Neuronal stem cell (in vitro differentiated cells): ENCODE measurements around the gene TTC13.

Experiments used
- DNase-seq: peaks from one replicate; pipeline ENCODE4 v3.0.0-alpha.2; 2013; ENCODE audit warnings: low spot score
- H2AFZ ChIP-seq: one replicate; pipeline ENCODE4 v1.6.1; 2013; ENCODE audit warnings: mild to moderate bottlenecking, low read length, inconsistent platforms
- H2AK5ac ChIP-seq: 2 replicates; pipeline ENCODE4 v1.6.1; 2013; ENCODE audit warnings: low read depth, mild to moderate bottlenecking, inconsistent platforms, low read length, moderate library complexity, mixed read lengths
- H2BK120ac ChIP-seq: 2 replicates; pipeline ENCODE4 v1.6.1; 2013; ENCODE audit warnings: low read depth, mild to moderate bottlenecking, inconsistent platforms, low read length, moderate library complexity, mixed read lengths
- H2BK12ac ChIP-seq: one replicate; pipeline ENCODE4 v1.6.1; 2013; ENCODE audit warnings: low read length, inconsistent platforms
- H2BK15ac ChIP-seq: 2 replicates; pipeline ENCODE4 v1.6.1; 2013; ENCODE audit warnings: mild to moderate bottlenecking, low read length, inconsistent platforms, mixed read lengths
- H2BK5ac ChIP-seq: one replicate; pipeline ENCODE4 v1.6.1; 2013; ENCODE audit warnings: inconsistent platforms, mild to moderate bottlenecking, low read length, moderate library complexity
- H3K14ac ChIP-seq: one replicate; pipeline ENCODE4 v1.6.1; 2013; ENCODE audit warnings: low read length, inconsistent platforms
- H3K18ac ChIP-seq: 2 replicates; pipeline ENCODE4 v1.6.1; 2013; ENCODE audit warnings: low read length, inconsistent platforms
- H3K23ac ChIP-seq: 2 replicates; pipeline ENCODE4 v1.6.1; 2013; ENCODE audit warnings: low read depth, mild to moderate bottlenecking, mixed read lengths, low read length, inconsistent platforms; ENCODE audit not compliant: poor library complexity
- H3K27ac ChIP-seq: replicated peaks from 3 replicates; pipeline ENCODE4 v1.5.1; 2013; ENCODE audit warnings: low read length, inconsistent platforms
- H3K27me3 ChIP-seq, 3 experiments: 2 replicates each; pipeline ENCODE4 v1.6.1; 2013; ENCODE audit warnings: low read length in 3 of 3, mild to moderate bottlenecking in 2 of 3, inconsistent platforms in 1 of 3, low read depth in 1 of 3, mixed read lengths in 1 of 3, moderate library complexity in 1 of 3; ENCODE audit not compliant: control insufficient read depth in 3 of 3, insufficient read depth in 3 of 3
- H3K36me3 ChIP-seq, 2 donors: replicated peaks in 1 of 2; 2 replicates each; pipeline ENCODE4 v1.6.1; 2013; ENCODE audit warnings: low read length in 2 of 2; ENCODE audit not compliant: control insufficient read depth in 2 of 2, insufficient read depth in 2 of 2
- H3K4ac ChIP-seq: 2 replicates; pipeline ENCODE4 v1.6.1; 2013; ENCODE audit warnings: inconsistent platforms, mild to moderate bottlenecking, low read length, moderate library complexity
- H3K4me1 ChIP-seq, 2 donors: 1 replicate in 1 of 2; 2 replicates in 1 of 2; pipeline ENCODE4 v1.6.1; 2013; ENCODE audit warnings: low read length in 2 of 2, low read depth in 1 of 2; ENCODE audit not compliant: control insufficient read depth in 2 of 2, insufficient read depth in 1 of 2
- H3K4me2 ChIP-seq: one replicate; pipeline ENCODE4 v1.6.1; 2013; ENCODE audit warnings: mild to moderate bottlenecking, low read length, inconsistent platforms; ENCODE audit not compliant: insufficient read depth, poor library complexity, severe bottlenecking
- H3K4me3 ChIP-seq, 2 donors: 2 replicates each; pipeline ENCODE4 v1.5.1; 2013; ENCODE audit warnings: low read length in 2 of 2, mild to moderate bottlenecking in 2 of 2, inconsistent platforms in 1 of 2, moderate library complexity in 1 of 2
- H3K79me1 ChIP-seq: one replicate; pipeline ENCODE4 v1.6.1; 2013; ENCODE audit warnings: low read depth, mild to moderate bottlenecking, inconsistent platforms, low read length, moderate library complexity
- H3K9ac ChIP-seq: one replicate; pipeline ENCODE4 v1.6.1; 2013; ENCODE audit warnings: mild to moderate bottlenecking, low read depth, low read length, inconsistent platforms; ENCODE audit not compliant: poor library complexity
- H3K9me3 ChIP-seq, 2 donors: replicated peaks in 1 of 2; 2 replicates each; pipeline versions ENCODE3 to v1.6.1; 2013; ENCODE audit warnings: low read length in 2 of 2, mild to moderate bottlenecking in 2 of 2, inconsistent platforms in 1 of 2, low read depth in 1 of 2, mixed read lengths in 1 of 2, moderate library complexity in 1 of 2; ENCODE audit not compliant: control insufficient read depth in 2 of 2, insufficient read depth in 1 of 2
- H4K8ac ChIP-seq: one replicate; pipeline ENCODE4 v1.6.1; 2013; ENCODE audit warnings: low read depth, mild to moderate bottlenecking, inconsistent platforms, low read length, moderate library complexity
- H4K91ac ChIP-seq: one replicate; pipeline ENCODE4 v1.6.1; 2013; ENCODE audit warnings: low read length, low read depth, mild to moderate bottlenecking, inconsistent platforms; ENCODE audit not compliant: poor library complexity
- WGBS, 2 donors: extraction: QIAGEN DNeasy Blood & Tissue Kit; methylation state at CpG; one replicate each; pipeline ENCODE4 v1.1.7; 2013; ENCODE audit warnings: missing lambda C conversion rate in 2 of 2, mixed read lengths in 1 of 2; ENCODE audit not compliant: insufficient read length in 2 of 2, insufficient replicate concordance in 1 of 2; ENCODE audit errors: extremely low coverage in 2 of 2; 5-methylcytosine and 5-hydroxymethylcytosine counted together

The TTC13 gene

DNA sequence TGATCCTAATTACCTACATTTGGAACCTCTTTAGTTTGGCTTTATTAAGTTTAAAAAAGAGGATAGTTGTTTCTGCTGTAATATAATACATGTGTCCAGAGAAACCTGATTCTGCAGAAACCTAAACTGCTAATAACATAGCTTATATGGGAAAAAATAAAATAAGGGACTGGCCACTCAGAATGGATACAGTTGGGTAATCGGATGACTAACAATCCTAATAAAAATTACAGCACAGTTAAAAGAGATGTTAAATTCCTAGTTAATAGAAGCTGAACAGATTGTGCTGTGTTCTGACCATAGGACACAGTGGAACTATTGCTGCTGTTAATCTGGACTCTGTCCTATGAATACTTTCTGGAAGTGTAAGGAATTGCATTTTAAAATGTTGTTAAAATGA, 16.2 kb upstream of the TTC13 start:
- no peak overlapping the region for H2BK5ac ChIP-seq
- WGBS, 2 donors: no CpG with 5 or more reads among the region's 1 CpG
- H2AFZ ChIP-seq: no peak overlapping the region
- H3K4me3 ChIP-seq: no peak overlapping the region
- H3K27ac ChIP-seq: no peak overlapping the region
- H3K4ac ChIP-seq: no peak overlapping the region
- no peak overlapping the region for H2BK15ac ChIP-seq
- H3K79me1 ChIP-seq: no peaks in the 10 kb centered on the region
- H3K36me3 ChIP-seq: peaks cover 33 to 88% of the 10 kb centered on the region in 2 donors
- DNase-seq: no peak
- no peaks in the 10 kb centered on the region for H3K27me3 ChIP-seq
- no peak overlapping the region for H3K18ac ChIP-seq
- H2AK5ac ChIP-seq: no peak overlapping the region
- H4K91ac ChIP-seq: no peak overlapping the region
- no peak overlapping the region for H2BK120ac ChIP-seq
- H3K14ac ChIP-seq: no peak overlapping the region
- no peak overlapping the region for H3K4me2 ChIP-seq
- no peaks in the 10 kb centered on the region for H3K9me3 ChIP-seq
- H3K23ac ChIP-seq: no peak overlapping the region
- no peaks in the 10 kb centered on the region for H3K4me1 ChIP-seq
- H4K8ac ChIP-seq: no peak overlapping the region
- no peak overlapping the region for H3K9ac ChIP-seq
- no peak overlapping the region for H2BK12ac ChIP-seq

- peaks cover 14 to 69% of the 10 kb centered on the region in 2 donors for H3K36me3 ChIP-seq
Observed at GRCh38 chr1:230992100-230992774, 13.6 kb upstream of the TTC13 start.

GRCh38 chr1:230987448-230987847, 8.8 kb upstream of the TTC13 start:
- peaks cover 9 to 32% of the 10 kb centered on the region in 2 donors for H3K36me3 ChIP-seq
- no peak overlapping the region for H3K9ac ChIP-seq
- H2BK120ac ChIP-seq: no peak overlapping the region
- H2BK5ac ChIP-seq: no peak overlapping the region
- no peak overlapping the region for H3K27ac ChIP-seq
- no CpG with 5 or more reads among the region's 3 CpGs for WGBS, 2 donors
- no peak overlapping the region for H4K91ac ChIP-seq
- no peaks in the 10 kb centered on the region for H3K27me3 ChIP-seq
- H3K79me1 ChIP-seq: no peaks in the 10 kb centered on the region
- H2AK5ac ChIP-seq: no peak overlapping the region
- no peaks in the 10 kb centered on the region for H3K9me3 ChIP-seq
- DNase-seq: no peak
- no peak overlapping the region for H2BK12ac ChIP-seq
- no peak overlapping the region for H3K4ac ChIP-seq
- no peak overlapping the region for H3K4me2 ChIP-seq
- H3K4me1 ChIP-seq: no peaks in the 10 kb centered on the region
- H2BK15ac ChIP-seq: no peak overlapping the region
- no peak overlapping the region for H3K4me3 ChIP-seq
- no peak overlapping the region for H3K14ac ChIP-seq
- H4K8ac ChIP-seq: no peak overlapping the region
- no peak overlapping the region for H2AFZ ChIP-seq
- no peak overlapping the region for H3K18ac ChIP-seq
- H3K23ac ChIP-seq: no peak overlapping the region

More at GRCh38 chr1:230992100-230992774, 13.6 kb upstream of the TTC13 start:
- Histone ChIP-seq H2AFZ (no peak overlapping the region), H3K18ac (no peak overlapping the region), H3K79me1 (no peaks in the 10 kb centered on the region), H2BK12ac (no peak overlapping the region), H2BK120ac (no peak overlapping the region), H3K9ac (no peak overlapping the region), H3K4ac (no peak overlapping the region), H4K91ac (no peak overlapping the region), H2BK5ac (no peak overlapping the region), H3K23ac (no peak overlapping the region), H4K8ac (no peak overlapping the region), H2BK15ac (no peak overlapping the region), H3K4me1 (no peaks in the 10 kb centered on the region), H2AK5ac (no peak overlapping the region), H3K4me2 (no peak overlapping the region), H3K4me3 (no peak overlapping the region), H3K27ac (no peak overlapping the region), H3K27me3 (no peaks in the 10 kb centered on the region), H3K14ac (no peak overlapping the region), H3K9me3 (no peaks in the 10 kb centered on the region)
- WGBS, 2 donors: no CpG with 5 or more reads among the region's 7 CpGs
- no peak for DNase-seq

DNA sequence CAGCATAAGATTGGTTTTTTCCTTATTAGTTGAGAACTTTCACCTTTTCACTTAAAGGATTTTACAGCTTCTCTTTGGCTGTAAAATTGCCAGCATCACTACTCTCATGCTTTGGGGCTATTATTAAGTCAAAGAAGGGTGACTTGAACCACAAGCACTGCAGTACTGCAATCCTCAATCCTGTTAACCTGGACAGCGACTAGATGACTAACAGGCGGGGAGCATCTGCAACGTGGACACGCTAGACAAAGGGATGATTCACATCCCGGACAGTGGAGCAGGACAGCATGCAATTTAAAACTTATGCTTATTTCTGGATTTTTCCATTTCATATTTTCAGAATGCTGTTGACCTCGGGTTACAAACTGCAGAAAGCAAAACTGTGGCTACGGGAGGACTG, 8.3 kb upstream of the TTC13 start:
- Histone ChIP-seq H3K9ac (no peak overlapping the region), H3K27me3 (no peaks in the 10 kb centered on the region), H3K4ac (no peak overlapping the region), H3K23ac (no peak overlapping the region), H2AFZ (no peak overlapping the region), H3K36me3 (peaks cover 4 to 30% of the 10 kb centered on the region in 2 donors), H3K27ac (no peak overlapping the region), H3K4me1 (no peaks in the 10 kb centered on the region), H3K14ac (no peak overlapping the region), H2BK15ac (no peak overlapping the region), H3K18ac (no peak overlapping the region), H2AK5ac (no peak overlapping the region), H4K91ac (no peak overlapping the region), H2BK5ac (no peak overlapping the region), H3K4me3 (no peak overlapping the region), H4K8ac (no peak overlapping the region), H3K4me2 (no peak overlapping the region), H2BK12ac (no peak overlapping the region), H2BK120ac (no peak overlapping the region), H3K79me1 (no peaks in the 10 kb centered on the region), H3K9me3 (no peaks in the 10 kb centered on the region)
- no peak for DNase-seq
- WGBS, 2 donors: no CpG with 5 or more reads among the region's 7 CpGs
